ENCODE data around the gene CADM2.
"Not testable (repeated sequence)": the region's sequence is repeated elsewhere in the genome, so short reads cannot be mapped to it uniquely, and the experiment has no call there.

CADM2 gene

GRCh38 chr3:85631070-85631469, 672.3 kb downstream of the CADM2 start:
- in situ Hi-C loops (cut with MboI; ENCODE audit: low sequenced_read_pairs), result no loop called here

- in situ Hi-C loops (cut with MboI; ENCODE audit: low sequenced_read_pairs), result no loop called here
Measured at GRCh38 chr3:85632921-85633320, 674.1 kb downstream of the CADM2 start.

GRCh38 chr3:85652360-85652759, 693.6 kb downstream of the CADM2 start:
- in situ Hi-C loops (cut with MboI; ENCODE audit: low sequenced_read_pairs), result no loop called here

GRCh38 chr3:85660451-85660850, 701.7 kb downstream of the CADM2 start:
- in situ Hi-C loops (cut with MboI; ENCODE audit: low sequenced_read_pairs), result no loop called here

GRCh38 chr3:85662462-85662861, 703.7 kb downstream of the CADM2 start:
- in situ Hi-C loops (cut with MboI; ENCODE audit: low sequenced_read_pairs), result no loop called here

- in situ Hi-C loops (cut with MboI; ENCODE audit: low sequenced_read_pairs), result no loop called here
Measured at GRCh38 chr3:85667744-85668143, 709.0 kb downstream of the CADM2 start.

GRCh38 chr3:85670634-85671205, 711.9 kb downstream of the CADM2 start:
- in situ Hi-C loops (cut with MboI; ENCODE audit: low sequenced_read_pairs), result no loop called here

GRCh38 chr3:85672761-85673160, 714.0 kb downstream of the CADM2 start:
- in situ Hi-C loops (cut with MboI; ENCODE audit: low sequenced_read_pairs), result no loop called here

- in situ Hi-C loops (cut with MboI; ENCODE audit: low sequenced_read_pairs), result no loop called here
Measured at GRCh38 chr3:85678713-85679112, 719.9 kb downstream of the CADM2 start.

GRCh38 chr3:85681906-85682305, 723.1 kb downstream of the CADM2 start:
- in situ Hi-C loops (cut with MboI; ENCODE audit: low sequenced_read_pairs), result no loop called here

GRCh38 chr3:85691196-85691595, 732.4 kb downstream of the CADM2 start:
- in situ Hi-C loops (cut with MboI; ENCODE audit: low sequenced_read_pairs), result no loop called here

GRCh38 chr3:85697156-85697555, 738.4 kb downstream of the CADM2 start:
- in situ Hi-C loops (cut with MboI; ENCODE audit: low sequenced_read_pairs), result no loop called here

- in situ Hi-C loops (cut with MboI; ENCODE audit: low sequenced_read_pairs), result no loop called here
Measured at GRCh38 chr3:85706130-85706529, 747.3 kb downstream of the CADM2 start.

- in situ Hi-C loops (cut with MboI; ENCODE audit: low sequenced_read_pairs), result not testable (repeated sequence)
Measured at GRCh38 chr3:85708325-85708724, 749.5 kb downstream of the CADM2 start.

- in situ Hi-C loops (cut with MboI; ENCODE audit: low sequenced_read_pairs), result no loop called here
Measured at GRCh38 chr3:85709346-85709892, 750.6 kb downstream of the CADM2 start.

- in situ Hi-C loops (cut with MboI; ENCODE audit: low sequenced_read_pairs), result no loop called here
Measured at GRCh38 chr3:85710490-85710889, 751.7 kb downstream of the CADM2 start.

GRCh38 chr3:85721409-85722145, 762.8 kb downstream of the CADM2 start:
- in situ Hi-C loops (cut with MboI; ENCODE audit: low sequenced_read_pairs), result no loop called here

GRCh38 chr3:85725809-85726208, 767.0 kb downstream of the CADM2 start:
- in situ Hi-C loops (cut with MboI; ENCODE audit: low sequenced_read_pairs), result no loop called here

- in situ Hi-C loops (cut with MboI; ENCODE audit: low sequenced_read_pairs), result no loop called here
Measured at GRCh38 chr3:85726241-85726640, 767.5 kb downstream of the CADM2 start.

GRCh38 chr3:85737846-85738245, 779.1 kb downstream of the CADM2 start:
- in situ Hi-C loops (cut with MboI; ENCODE audit: low sequenced_read_pairs), result no loop called here

GRCh38 chr3:85740561-85740960, 781.8 kb downstream of the CADM2 start:
- in situ Hi-C loops (cut with MboI; ENCODE audit: low sequenced_read_pairs), result no loop called here

GRCh38 chr3:85758442-85758841, 799.7 kb downstream of the CADM2 start:
- in situ Hi-C loops (cut with MboI; ENCODE audit: low sequenced_read_pairs), result no loop called here
